Stimulated activated CD8-positive, alpha-beta memory T cell treated with anti-CD3 and anti-CD28 coated beads, Interleukin-12 subunit alpha, Interleukin-12 subunit beta, amount 100 ng/mL, for 4 hours (primary cell): Measurements from ENCODE around the gene VPS4B.

Experiments
- DNase-seq: peaks from one replicate; pipeline ENCODE4 v3.0.0-alpha.2; 2020; ENCODE audit warnings: low read depth

VPS4B gene

GRCh38 chr18:63430526-63430925, 8.2 kb upstream of the VPS4B start:
- DNase-seq = no peak

GRCh38 chr18:63427558-63427957, 5.3 kb upstream of the VPS4B start:
- DNase-seq = no peak

- no peak for DNase-seq
Measured at GRCh38 chr18:63422864-63423304, 608 bp upstream of the VPS4B start.

- DNase-seq = no peak
Measured at GRCh38 chr18:63421514-63421913, 762 bp downstream of the VPS4B start.

GRCh38 chr18:63412953-63413352, 9.3 kb downstream of the VPS4B start:
- no peak for DNase-seq

GRCh38 chr18:63410792-63411191, 11.5 kb downstream of the VPS4B start:
- DNase-seq = no peak

- no peak for DNase-seq
Measured at GRCh38 chr18:63409301-63409700, 13.0 kb downstream of the VPS4B start.

GRCh38 chr18:63407734-63408133, 14.5 kb downstream of the VPS4B start:
- no peak for DNase-seq

GRCh38 chr18:63405986-63406385, 16.3 kb downstream of the VPS4B start:
- DNase-seq = no peak

- DNase-seq = no peak
Measured at GRCh38 chr18:63402246-63403162, 19.8 kb downstream of the VPS4B start.

- no peak for DNase-seq
Measured at GRCh38 chr18:63399300-63399699, 23.0 kb downstream of the VPS4B start.

- no peak for DNase-seq
Measured at GRCh38 chr18:63397349-63397748, 24.9 kb downstream of the VPS4B start.

GRCh38 chr18:63395503-63395902, 26.8 kb downstream of the VPS4B start:
- no peak for DNase-seq

GRCh38 chr18:63394954-63395353, 27.3 kb downstream of the VPS4B start:
- DNase-seq = no peak

GRCh38 chr18:63387861-63388260, 34.4 kb downstream of the VPS4B start:
- no peak for DNase-seq

- DNase-seq = no peak
Measured at GRCh38 chr18:63382843-63383242, 39.4 kb downstream of the VPS4B start.

- no peak for DNase-seq
Measured at GRCh38 chr18:63379639-63379962, 42.7 kb downstream of the VPS4B start.

GRCh38 chr18:63378919-63379638, 43.2 kb downstream of the VPS4B start:
- DNase-seq = no peak

- no peak for DNase-seq
Measured at GRCh38 chr18:63377275-63377980, 44.8 kb downstream of the VPS4B start.

- no peak for DNase-seq
Measured at GRCh38 chr18:63376538-63376937, 45.7 kb downstream of the VPS4B start.

- no peak for DNase-seq
Measured at GRCh38 chr18:63374540-63374939, 47.7 kb downstream of the VPS4B start.

- DNase-seq = no peak
Measured at GRCh38 chr18:63373161-63373560, 49.1 kb downstream of the VPS4B start.

GRCh38 chr18:63368611-63369010, 53.7 kb downstream of the VPS4B start:
- no peak for DNase-seq
